H9 (cell line): ENCODE measurements around the gene TSKU. TPM values are rescaled to one million over a fixed set of nuclear protein-coding genes. Genes with fewer than 3 reads are reported as not detected.

Experiments used
- DNase-seq: peaks from one replicate; pipeline ENCODE4 v3.0.0-alpha.2; 2017
- H2AFZ ChIP-seq: one replicate; pipeline ENCODE4 v1.6.1; 2013; ENCODE audit warnings: mild to moderate bottlenecking, low read length, control low read depth, moderate library complexity
- H2AK5ac ChIP-seq: 2 replicates; pipeline ENCODE4 v1.6.1; 2013; ENCODE audit warnings: low read length, control low read depth, mixed read lengths; ENCODE audit not compliant: insufficient read length
- H2BK120ac ChIP-seq: one replicate; pipeline ENCODE4 v1.6.1; 2013; ENCODE audit warnings: low read depth, mild to moderate bottlenecking, low read length, control low read depth, inconsistent platforms; ENCODE audit not compliant: poor library complexity, severe bottlenecking
- H2BK12ac ChIP-seq: 2 replicates; pipeline ENCODE4 v1.6.1; 2013; ENCODE audit warnings: low read length, control low read depth, mixed read lengths, low read depth; ENCODE audit not compliant: insufficient read length
- H2BK15ac ChIP-seq: 2 replicates; pipeline ENCODE4 v1.6.1; 2013; ENCODE audit warnings: low read depth, low read length, control low read depth
- H2BK20ac ChIP-seq: one replicate; pipeline ENCODE4 v1.6.1; 2013; ENCODE audit warnings: low read depth, mild to moderate bottlenecking, low read length, control low read depth, inconsistent platforms; ENCODE audit not compliant: poor library complexity, severe bottlenecking
- H2BK5ac ChIP-seq: 2 replicates; pipeline ENCODE4 v1.6.1; 2013; ENCODE audit warnings: low read length, control low read depth, mixed read lengths; ENCODE audit not compliant: insufficient read length
- H3K14ac ChIP-seq: 2 replicates; pipeline ENCODE4 v1.6.1; 2013; ENCODE audit warnings: low read length, control low read depth; ENCODE audit not compliant: insufficient read depth
- H3K18ac ChIP-seq: 2 replicates; pipeline ENCODE4 v1.6.1; 2013; ENCODE audit warnings: low read depth, mild to moderate bottlenecking, mixed read lengths, low read length, control low read depth; ENCODE audit not compliant: insufficient read length
- H3K23ac ChIP-seq: 2 replicates; pipeline ENCODE4 v1.6.1; 2013; ENCODE audit warnings: low read length, control low read depth, mixed read lengths, low read depth; ENCODE audit not compliant: insufficient read length
- H3K23me2 ChIP-seq: 2 replicates; pipeline ENCODE4 v1.6.1; 2013; ENCODE audit warnings: low read depth, mild to moderate bottlenecking, mixed read lengths, low read length, control low read depth; ENCODE audit not compliant: insufficient read length, poor library complexity, severe bottlenecking
- H3K27ac ChIP-seq: 2 replicates; pipeline ENCODE4 v1.5.1; 2013; ENCODE audit warnings: low read length, control low read depth, mixed read lengths, low read depth; ENCODE audit not compliant: insufficient read length
- H3K27me3 ChIP-seq: 2 replicates; pipeline ENCODE4 v1.6.1; 2013; ENCODE audit warnings: low read length, control low read depth, inconsistent platforms; ENCODE audit not compliant: insufficient read depth
- H3K4ac ChIP-seq: 2 replicates; pipeline ENCODE4 v1.6.1; 2013; ENCODE audit warnings: low read depth, mild to moderate bottlenecking, control low read depth, inconsistent platforms, low read length, moderate library complexity
- H3K4me1 ChIP-seq: 2 replicates; pipeline ENCODE4 v1.6.1; 2013; ENCODE audit warnings: low read length, control low read depth, inconsistent platforms; ENCODE audit not compliant: insufficient read depth
- H3K4me2 ChIP-seq: 2 replicates; pipeline ENCODE4 v1.6.1; 2013; ENCODE audit warnings: low read length, control low read depth, mixed read lengths; ENCODE audit not compliant: insufficient read length, insufficient read depth
- H3K56ac ChIP-seq: 2 replicates; pipeline ENCODE4 v1.6.1; 2013; ENCODE audit warnings: low read depth, mild to moderate bottlenecking, mixed read lengths, low read length, control low read depth; ENCODE audit not compliant: insufficient read length
- H3K79me1 ChIP-seq: 2 replicates; pipeline ENCODE4 v1.6.1; 2013; ENCODE audit warnings: low read depth, mild to moderate bottlenecking, moderate library complexity, low read length, control low read depth, inconsistent platforms; ENCODE audit not compliant: insufficient read depth, poor library complexity, severe bottlenecking
- H3K79me2 ChIP-seq: 2 replicates; pipeline ENCODE4 v1.6.1; 2013; ENCODE audit warnings: low read length, control low read depth, inconsistent platforms; ENCODE audit not compliant: insufficient read depth
- H3K9ac ChIP-seq: 2 replicates; pipeline ENCODE4 v1.6.1; 2013; ENCODE audit warnings: low read length, control low read depth, mixed read lengths; ENCODE audit not compliant: insufficient read length; ENCODE audit errors: extremely low read depth
- H3K9me3 ChIP-seq: one replicate; pipeline ENCODE4 v1.6.1; 2013; ENCODE audit warnings: low read depth, low read length, inconsistent platforms; ENCODE audit not compliant: control insufficient read depth
- H3T11ph ChIP-seq: one replicate; pipeline ENCODE4 v1.6.1; 2013; ENCODE audit warnings: mild to moderate bottlenecking, low read length, control low read depth, inconsistent platforms
- H4K20me1 ChIP-seq: one replicate; pipeline ENCODE4 v1.6.1; 2013; ENCODE audit not compliant: control insufficient read depth, insufficient read length, insufficient read depth
- H4K5ac ChIP-seq: 2 replicates; pipeline ENCODE4 v1.6.1; 2013; ENCODE audit warnings: low read depth, mild to moderate bottlenecking, mixed read lengths, low read length, control low read depth; ENCODE audit not compliant: insufficient read length
- H4K8ac ChIP-seq: replicated peaks from 2 replicates; pipeline ENCODE4 v1.6.1; 2013; ENCODE audit warnings: low read length, control low read depth, mixed read lengths, low read depth; ENCODE audit not compliant: insufficient read length
- H4K91ac ChIP-seq: 2 replicates; pipeline ENCODE4 v1.6.1; 2013; ENCODE audit warnings: low read depth, mild to moderate bottlenecking, moderate library complexity, mixed read lengths, low read length, control low read depth; ENCODE audit not compliant: insufficient read length
- H3K27ac Mint-ChIP-seq, 3 experiments: 2 replicates in 2 of 3; 3 replicates in 1 of 3; pipeline ENCODE4 v1.8.0; 2020 to 2021; ENCODE audit warnings: mixed read lengths in 3 of 3, mild to moderate bottlenecking in 1 of 3, moderate library complexity in 1 of 3
- H3K27me3 Mint-ChIP-seq: 2 replicates; pipeline ENCODE4 v1.8.0; 2021; ENCODE audit warnings: low read depth, mild to moderate bottlenecking, moderate library complexity, mixed read lengths
- H3K36me3 Mint-ChIP-seq, 3 experiments: 2 replicates in 2 of 3; 3 replicates in 1 of 3; pipeline ENCODE4 v1.8.0; 2020 to 2021; ENCODE audit warnings: low read depth in 3 of 3, mixed read lengths in 3 of 3; ENCODE audit not compliant: insufficient read depth in 1 of 3
- H3K4me1 Mint-ChIP-seq, 2 experiments: 2 replicates each; pipeline ENCODE4 v1.8.0; 2020; ENCODE audit warnings: mixed read lengths in 2 of 2
- H3K4me3 Mint-ChIP-seq, 2 experiments: 2 replicates in 1 of 2; 3 replicates in 1 of 2; pipeline ENCODE4 v1.8.0; 2020 to 2021; ENCODE audit warnings: mild to moderate bottlenecking in 2 of 2, mixed read lengths in 2 of 2, moderate library complexity in 1 of 2
- H3K9me3 Mint-ChIP-seq, 2 experiments: 2 replicates in 1 of 2; 3 replicates in 1 of 2; pipeline ENCODE4 v1.8.0; 2020; ENCODE audit warnings: mild to moderate bottlenecking in 2 of 2, mixed read lengths in 2 of 2, moderate library complexity in 1 of 2
- total RNA-seq: library from RNA; stranded (reverse); gene quantifications from 2 replicates; pipeline ENCODE4 v1.2.1, GENCODE V29; 2021
- TF ChIP-seq, protein P1 (sequence below): fragments of 200-600 bp; sonication (generic); conservative IDR thresholded peaks from 3 replicates; pipeline ENCODE4 v1.8.0; 2021; ENCODE audit warnings: antibody characterized with exemption, mild to moderate bottlenecking

The TSKU gene
- total RNA-seq, 1 experiment from 2014 or later = 25.4 TPM

GRCh38 chr11:76777305-76777704, 5.9 kb upstream of the TSKU start:
- no peaks in the 10 kb centered on the region for H4K20me1 ChIP-seq
- TF ChIP-seq, protein P1, sequence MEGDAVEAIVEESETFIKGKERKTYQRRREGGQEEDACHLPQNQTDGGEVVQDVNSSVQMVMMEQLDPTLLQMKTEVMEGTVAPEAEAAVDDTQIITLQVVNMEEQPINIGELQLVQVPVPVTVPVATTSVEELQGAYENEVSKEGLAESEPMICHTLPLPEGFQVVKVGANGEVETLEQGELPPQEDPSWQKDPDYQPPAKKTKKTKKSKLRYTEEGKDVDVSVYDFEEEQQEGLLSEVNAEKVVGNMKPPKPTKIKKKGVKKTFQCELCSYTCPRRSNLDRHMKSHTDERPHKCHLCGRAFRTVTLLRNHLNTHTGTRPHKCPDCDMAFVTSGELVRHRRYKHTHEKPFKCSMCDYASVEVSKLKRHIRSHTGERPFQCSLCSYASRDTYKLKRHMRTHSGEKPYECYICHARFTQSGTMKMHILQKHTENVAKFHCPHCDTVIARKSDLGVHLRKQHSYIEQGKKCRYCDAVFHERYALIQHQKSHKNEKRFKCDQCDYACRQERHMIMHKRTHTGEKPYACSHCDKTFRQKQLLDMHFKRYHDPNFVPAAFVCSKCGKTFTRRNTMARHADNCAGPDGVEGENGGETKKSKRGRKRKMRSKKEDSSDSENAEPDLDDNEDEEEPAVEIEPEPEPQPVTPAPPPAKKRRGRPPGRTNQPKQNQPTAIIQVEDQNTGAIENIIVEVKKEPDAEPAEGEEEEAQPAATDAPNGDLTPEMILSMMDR = no peak
- H3K23me2 ChIP-seq = peaks cover 1% of the 10 kb centered on the region
- H3K23ac ChIP-seq = no peak overlapping the region
- no peak for DNase-seq
- H3K4ac ChIP-seq = no peak overlapping the region
- Mint-ChIP-seq H3K9me3 (peaks cover 47 to 56% of the 10 kb centered on the region in 2 experiments), H3K36me3 (peaks cover 37 to 68% (median 58%) of the 10 kb centered on the region in 3 experiments), H3K27ac (no peak overlapping the region), H3K4me1 (peaks cover 31 to 41% of the 10 kb centered on the region in 2 experiments), H3K4me3 (no peak overlapping the region), H3K27me3 (peaks cover 17% of the 10 kb centered on the region)
- H3K4me1 ChIP-seq = peaks cover 6% of the 10 kb centered on the region; the same call in 1 of the 2 replicates
- no peak overlapping the region for H3K27ac ChIP-seq
- no peak overlapping the region for H3K14ac ChIP-seq
- H4K91ac ChIP-seq = no peak overlapping the region
- no peak overlapping the region for H3K9ac ChIP-seq
- no peaks in the 10 kb centered on the region for H3K79me1 ChIP-seq
- no peak overlapping the region for H2BK12ac ChIP-seq
- no peaks in the 10 kb centered on the region for H3K79me2 ChIP-seq
- no peak overlapping the region for H2BK120ac ChIP-seq
- no peak overlapping the region for H3K4me2 ChIP-seq
- H2AFZ ChIP-seq = no peak overlapping the region
- no peak overlapping the region for H2BK15ac ChIP-seq
- H4K8ac ChIP-seq = no peak overlapping the region
- H3K18ac ChIP-seq = no peak overlapping the region
- H3T11ph ChIP-seq = no peak overlapping the region
- no peak overlapping the region for H2BK5ac ChIP-seq
- H3K56ac ChIP-seq = no peak overlapping the region
- peaks cover 5% of the 10 kb centered on the region for H3K9me3 ChIP-seq
- H3K27me3 ChIP-seq = no peaks in the 10 kb centered on the region
- no peak overlapping the region for H2AK5ac ChIP-seq
- H2BK20ac ChIP-seq = no peak overlapping the region
- H4K5ac ChIP-seq = no peak overlapping the region
